HG03469 (cell line): ENCODE results near the gene LRRC8B.
"Not testable (repeated sequence)": the region's sequence is repeated elsewhere in the genome, so short reads cannot be mapped to it uniquely, and the experiment has no call there.

Source experiments
- ATAC-seq: cut with Tn5 transposase; IDR thresholded peaks from one replicate; pipeline ENCODE4 v1.9.1; 2021; ENCODE audit warnings: mild to moderate bottlenecking, moderate library complexity, moderate number of reproducible peaks; ENCODE audit not compliant: unreplicated experiment

The LRRC8B gene

DNA sequence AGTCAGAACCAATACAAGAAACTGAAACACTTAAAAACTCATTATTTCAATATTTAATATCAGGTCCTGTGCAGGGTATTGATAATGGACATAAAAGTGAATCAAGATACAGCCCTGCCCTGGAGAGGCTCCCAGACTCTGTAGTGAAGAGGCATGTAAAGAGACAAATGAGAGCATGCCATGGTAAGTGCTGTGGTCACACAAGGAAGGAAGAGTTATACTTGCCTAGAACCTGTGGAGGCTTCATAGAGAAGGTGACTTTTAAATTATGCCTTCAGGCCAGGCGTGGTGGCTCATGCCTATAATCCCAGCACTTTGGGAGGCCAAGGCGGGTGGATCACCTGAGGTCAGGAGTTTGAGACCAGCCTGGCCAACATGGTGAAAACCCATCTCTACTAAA, 105.0 kb downstream of the LRRC8B start:
- ATAC-seq: not testable (repeated sequence)

DNA sequence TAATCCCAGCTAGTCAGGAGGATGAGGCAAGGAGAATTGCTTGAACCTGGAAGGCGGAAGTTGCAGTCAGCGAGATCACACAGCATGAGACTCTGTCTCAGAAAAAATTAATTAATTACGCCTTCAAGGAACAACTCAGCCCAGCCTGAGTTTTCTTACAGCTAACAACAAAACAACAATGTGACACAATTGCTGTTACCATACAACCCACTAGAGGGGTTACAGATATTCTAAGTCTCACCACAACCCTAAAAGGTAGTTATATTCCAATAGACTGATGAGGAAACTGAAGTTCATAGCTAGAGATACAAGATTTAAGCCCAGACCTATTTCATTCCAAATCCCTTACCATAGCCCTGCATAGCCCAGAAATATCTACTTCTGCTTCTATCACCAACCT, 105.4 kb downstream of the LRRC8B start:
- ATAC-seq: no peak

DNA sequence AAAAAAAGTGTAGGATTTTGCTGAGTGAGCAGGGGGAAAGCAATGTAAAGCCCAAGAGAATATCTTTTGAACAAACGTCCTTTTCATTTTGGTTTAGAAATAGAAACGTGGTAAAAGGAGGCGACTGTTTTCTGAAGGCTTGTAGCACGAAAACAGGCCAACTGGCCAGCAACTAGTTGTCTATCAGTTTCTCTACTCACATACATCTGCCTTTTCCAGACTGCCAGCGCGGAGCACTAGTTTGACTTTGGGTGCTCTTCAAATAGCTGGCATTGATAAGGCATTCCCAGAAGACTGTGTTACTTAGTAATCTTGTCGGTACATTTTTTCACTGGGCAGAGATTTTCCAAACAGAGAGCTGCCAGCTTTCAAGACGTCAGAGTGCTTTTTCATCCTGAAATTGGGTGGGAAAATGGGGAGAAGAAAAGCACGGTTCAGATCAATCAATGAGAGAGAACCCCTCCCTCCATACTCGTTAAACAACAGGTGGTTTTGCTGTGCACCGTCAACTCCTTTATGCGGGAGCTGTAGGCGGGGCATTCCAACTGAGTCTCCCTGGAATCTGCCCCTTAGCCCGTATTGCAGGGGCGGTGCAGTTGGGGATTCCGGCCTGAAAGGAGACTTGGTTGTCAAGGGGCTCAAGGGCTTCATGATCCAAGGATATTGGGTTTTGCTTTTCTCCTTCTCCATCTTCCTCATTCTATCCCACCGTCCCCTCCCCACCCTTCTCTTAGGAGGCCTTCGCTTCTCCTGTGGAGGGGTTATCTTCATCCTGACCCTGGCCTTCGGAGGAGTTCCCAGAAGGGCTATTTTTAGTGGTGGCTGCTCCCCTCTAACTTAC, 107.4 kb downstream of the LRRC8B start:
- no peak for ATAC-seq

DNA sequence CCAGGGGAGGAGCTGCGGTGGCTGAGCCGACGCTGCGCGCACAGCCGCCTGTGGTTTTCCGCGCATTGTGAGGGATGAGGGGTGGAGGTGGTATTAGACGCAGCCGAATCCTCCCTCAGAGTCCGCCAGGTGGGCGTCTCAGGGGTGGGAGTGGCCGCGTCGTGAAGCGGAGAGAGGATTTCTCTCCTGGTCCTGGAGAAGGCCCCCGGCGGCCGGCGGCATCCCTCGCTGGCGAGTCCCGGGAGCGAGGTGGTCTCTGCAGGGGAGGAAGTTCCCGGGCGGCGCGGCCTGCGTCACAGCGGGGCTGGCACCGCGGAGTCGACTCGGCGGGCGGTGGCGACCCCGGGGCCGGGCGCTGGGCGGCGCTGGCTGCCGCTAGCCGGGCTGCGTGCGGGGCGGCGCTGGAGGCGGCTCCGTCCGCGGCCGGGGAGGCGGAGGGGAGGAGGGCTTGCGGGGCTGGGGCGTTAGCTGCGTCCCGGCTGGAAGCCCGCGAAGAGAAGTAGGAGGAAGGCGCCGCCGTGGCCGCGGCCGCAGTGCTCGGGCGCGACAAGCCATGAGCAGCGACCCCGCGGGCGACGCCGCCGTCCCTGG, 108.1 kb downstream of the LRRC8B start, which contains the start of gene LRRC8C:
Gene LRRC8C, plus strand, starts transcription at position 464 of the 591 bp plus-strand sequence. CDS start 53,354 bp downstream, outside the sequence.
- ATAC-seq: peak; percentile 72

DNA sequence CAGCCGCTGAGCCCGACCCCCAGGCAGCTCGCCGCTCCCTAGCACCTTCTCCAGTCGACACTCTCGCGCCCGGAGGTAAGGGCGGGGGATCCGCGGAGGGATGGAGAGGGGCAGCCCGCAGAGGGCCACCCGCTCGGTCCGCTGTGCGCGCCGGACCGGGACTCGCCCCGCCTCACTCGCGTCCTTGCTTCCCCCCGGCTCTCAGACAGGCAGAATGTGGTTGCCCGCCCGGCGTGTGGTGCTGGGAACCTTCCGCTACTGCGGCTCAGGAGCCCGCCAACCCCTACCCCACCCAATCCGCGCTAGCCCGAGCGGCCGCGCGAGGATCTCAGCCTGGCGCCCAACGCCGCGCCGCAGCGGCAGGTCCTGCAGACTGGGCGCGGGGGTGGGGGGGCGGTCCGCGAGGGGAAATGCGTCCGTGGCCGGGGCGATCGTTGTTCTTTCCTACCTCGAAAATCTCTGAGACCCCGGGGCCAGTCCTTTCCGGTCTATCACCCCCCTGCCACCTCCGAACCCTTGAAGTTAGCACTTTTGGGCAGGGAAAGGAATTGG, 108.7 kb downstream of the LRRC8B start:
- peak; percentile 27 for ATAC-seq

DNA sequence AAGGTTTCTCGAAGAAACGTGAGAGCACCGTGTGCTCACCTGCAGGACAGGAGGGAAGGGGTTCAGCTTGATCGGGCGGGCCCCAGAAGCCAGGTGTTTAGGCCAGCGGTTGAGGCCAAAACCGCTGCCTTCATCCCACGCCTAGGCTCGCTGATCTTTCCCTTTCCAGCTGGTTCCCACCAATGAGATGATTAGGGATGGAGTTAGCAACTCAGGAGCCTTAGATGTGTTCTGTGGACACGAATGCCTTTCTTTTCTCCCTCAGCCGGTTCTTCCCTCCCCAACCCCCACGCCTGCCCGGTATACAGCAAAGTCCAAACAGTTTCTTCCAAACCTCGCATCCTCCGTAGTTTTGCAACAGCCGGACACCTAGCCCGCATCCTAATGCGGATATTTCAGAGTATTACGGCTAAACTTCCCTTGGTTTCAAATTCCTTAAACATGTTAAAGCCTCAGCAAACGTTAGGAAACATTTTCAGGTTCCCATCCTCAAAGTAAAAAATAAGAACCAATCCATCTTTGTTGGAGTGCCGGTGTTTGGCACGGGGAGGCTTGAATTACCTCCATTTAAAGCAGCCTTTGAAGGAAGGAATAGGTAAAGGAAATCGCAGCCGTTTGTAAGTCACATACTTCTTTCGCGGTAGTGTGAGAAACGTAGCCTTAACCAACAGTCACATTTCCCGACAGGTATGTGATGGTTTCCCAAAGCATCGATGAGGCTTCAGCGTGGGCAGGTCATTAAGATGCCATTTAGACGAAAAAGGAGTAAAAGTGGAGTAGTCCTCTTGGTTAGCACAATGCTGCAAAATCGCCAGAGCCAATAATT, 109.4 kb downstream of the LRRC8B start:
- ATAC-seq: no peak

DNA sequence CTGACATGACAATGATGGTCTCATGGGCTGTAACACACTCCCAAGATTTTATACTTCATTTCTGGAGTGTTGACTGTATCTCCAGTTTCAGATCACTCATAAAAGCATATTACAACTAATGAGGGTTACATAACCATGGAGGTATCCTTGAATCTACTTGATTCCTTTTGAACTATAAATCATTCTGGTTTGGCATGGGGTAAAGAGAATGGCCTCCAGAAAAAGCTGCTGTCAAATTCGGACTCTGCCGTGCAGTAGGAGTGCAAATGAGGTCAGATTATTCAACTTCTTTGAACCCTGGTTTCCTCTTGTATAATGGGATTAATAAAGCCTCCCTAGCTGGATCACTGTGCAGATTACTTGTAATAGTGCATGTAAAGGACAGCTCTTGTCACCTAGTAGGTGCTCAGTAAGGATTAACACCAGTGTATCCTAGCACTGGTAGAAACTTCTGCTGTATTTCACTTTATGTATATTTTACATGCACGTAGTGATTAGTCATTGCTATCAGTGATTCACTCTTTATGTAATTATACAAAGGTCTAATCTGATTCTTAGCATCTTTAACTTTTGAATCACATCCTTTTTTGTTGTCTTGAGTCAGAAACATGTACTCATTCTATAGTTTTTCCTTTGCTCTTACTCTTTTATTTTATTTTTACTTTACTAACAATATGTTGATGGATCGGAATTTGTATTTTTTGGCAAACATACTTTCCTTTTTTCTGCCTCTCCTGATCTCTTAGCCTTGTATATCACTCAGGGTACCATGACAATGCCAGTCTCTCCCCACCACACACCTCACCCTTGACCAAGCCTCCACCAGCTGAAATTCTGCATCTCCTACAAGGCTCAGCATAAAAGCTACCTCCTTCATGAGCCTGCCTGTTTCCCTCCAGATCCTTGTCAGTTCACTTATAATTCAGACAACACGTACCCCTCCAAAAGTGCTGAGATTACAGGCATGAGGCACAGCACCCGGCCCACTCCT, 111.5 kb downstream of the LRRC8B start:
- no peak for ATAC-seq

DNA sequence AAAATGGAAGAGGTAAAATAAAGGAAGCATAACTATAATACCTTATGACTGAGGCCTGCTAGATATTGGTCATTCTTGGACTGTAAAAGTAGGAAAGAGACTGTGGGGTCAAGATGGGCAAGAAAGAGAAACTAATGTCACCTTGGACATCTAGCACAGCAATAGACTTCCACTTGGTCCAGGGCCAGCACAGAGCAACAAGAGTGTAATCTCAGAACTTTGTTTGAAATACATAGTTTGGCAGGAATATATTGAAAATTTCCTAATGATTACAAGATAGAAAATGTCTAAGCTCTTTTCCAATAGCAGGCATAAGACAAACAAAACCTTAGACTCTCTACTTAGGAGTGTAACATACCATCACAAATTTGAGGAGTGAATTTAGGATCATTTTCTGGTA, 112.9 kb downstream of the LRRC8B start:
- no peak for ATAC-seq

DNA sequence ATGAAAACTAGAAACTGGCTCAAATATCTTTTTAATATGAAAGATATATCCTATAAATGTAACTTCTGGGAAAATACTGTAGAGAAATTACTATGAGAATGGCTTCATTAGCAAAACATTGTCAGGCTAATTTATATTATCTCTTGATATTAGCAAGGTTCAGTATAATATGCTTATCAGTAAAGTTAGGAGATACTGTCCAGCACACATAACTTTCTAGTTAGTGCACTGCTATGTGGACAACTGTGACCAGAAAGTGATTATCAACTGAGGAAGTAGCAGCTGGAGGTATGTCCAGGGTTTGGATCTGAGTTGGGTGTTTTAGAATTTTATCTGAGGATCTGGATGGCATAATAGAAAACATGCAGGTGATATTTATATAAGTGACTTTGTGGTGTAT, 115.8 kb downstream of the LRRC8B start:
- no peak for ATAC-seq

DNA sequence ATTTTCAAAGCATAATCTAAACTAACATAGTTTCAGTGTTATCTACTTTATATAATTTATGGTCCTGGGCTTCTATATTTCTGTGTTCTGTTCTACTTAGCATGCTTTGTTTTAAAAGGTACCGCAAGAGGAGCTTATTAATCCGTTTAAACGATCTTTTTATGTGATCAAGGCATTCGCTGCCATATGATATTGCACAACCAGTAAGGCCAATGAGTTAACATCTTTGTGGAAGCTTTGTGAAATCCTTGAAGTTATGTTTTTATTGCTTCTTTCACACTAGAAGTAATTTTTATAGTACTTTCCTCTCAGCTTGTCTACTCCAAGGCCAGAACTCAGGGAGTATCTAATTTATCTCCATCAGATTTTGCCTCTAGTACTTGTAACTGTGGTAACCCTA, 117.2 kb downstream of the LRRC8B start:
- no peak for ATAC-seq

DNA sequence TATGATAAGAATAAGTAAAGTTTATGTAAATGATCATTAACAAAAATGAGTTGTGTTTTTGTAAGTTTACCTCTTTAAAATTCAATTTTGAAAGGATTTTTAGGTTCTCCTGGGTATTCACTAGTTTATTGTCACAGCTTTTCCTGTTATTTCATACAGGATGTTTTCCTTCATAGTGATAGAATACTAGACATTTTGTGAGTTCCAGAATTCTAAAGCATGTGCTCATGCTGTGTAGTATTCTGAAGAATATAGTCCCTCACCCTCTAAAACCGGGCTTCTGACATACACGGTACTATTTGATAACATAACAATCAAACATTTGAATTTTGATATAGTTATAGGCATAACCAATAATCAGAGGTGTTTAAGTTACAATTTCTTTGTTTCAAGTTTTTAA, 118.9 kb downstream of the LRRC8B start:
- no peak for ATAC-seq

DNA sequence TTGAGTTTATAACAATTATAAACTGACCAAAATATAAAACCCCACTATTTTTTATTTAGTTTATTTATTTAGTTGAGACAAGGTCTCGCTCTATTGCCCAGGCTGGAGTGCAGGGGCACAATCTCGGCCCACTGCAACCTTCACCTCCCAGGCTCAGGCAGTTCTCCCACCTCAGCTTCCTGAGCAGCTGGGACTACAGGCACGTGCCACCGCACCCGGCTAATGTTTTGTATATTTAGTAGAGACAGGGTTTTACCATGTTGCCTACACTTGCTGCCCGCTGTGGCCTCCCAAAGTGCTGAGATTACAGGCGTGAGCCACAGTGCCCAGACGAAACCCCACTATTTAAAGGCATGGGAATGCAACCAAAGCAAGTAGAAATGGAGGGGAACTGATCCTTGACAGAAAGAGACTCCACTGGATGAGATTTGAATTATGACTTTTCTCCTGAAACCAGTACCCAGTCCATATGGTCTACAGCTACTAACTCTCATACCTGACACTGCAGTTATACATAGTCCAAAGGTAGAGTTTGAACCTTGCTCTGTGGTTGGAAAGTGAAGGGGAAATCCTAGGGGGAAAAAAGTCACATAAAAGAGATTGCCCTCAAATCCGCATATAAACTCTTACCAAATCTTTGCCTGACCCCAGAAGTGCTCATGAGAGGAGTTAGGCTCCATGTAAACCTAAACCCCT, 119.6 kb downstream of the LRRC8B start:
- no peak for ATAC-seq

DNA sequence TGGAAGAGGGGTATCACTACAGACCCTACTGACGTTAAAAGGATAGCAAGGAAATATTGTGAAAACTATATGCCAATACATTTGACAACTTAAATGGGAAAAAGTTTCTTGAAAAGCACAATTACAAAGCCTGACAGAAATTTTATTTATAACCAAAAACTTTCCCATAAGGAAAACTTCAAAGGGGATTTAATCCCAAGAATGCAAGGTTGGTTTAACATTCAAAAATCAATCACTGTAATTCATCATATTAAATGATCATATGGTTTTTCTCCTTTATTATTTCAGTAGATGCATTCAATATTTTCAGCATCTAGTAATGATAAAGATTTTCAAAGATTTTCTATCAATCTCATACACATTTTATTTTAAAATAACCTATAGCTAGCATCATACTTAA, 121.6 kb downstream of the LRRC8B start:
- no peak for ATAC-seq
